Breast epithelium (tissue), 4 donors: Measurements from ENCODE around the gene VMO1. TPM values are rescaled to one million over a fixed set of nuclear protein-coding genes. Genes with fewer than 3 reads are reported as not detected.
A peak's percentile ranks its signal among the peaks of the same experiment; 100 is the strongest.

Experiments
- DNase-seq, 2 donors: peaks; one replicate each; pipeline ENCODE4 v3.0.0-alpha.2; 2019; ENCODE audit warnings: low spot score in 2 of 2
- H3K27ac ChIP-seq, 2 donors: fragments of 200-600 bp; sonication (generic) in 1 of 2; one replicate each; pipeline ENCODE4 v1.5.1; 2016 to 2019; ENCODE audit warnings: mild to moderate bottlenecking in 1 of 2
- H3K27me3 ChIP-seq, 2 donors: fragments of 200-600 bp; sonication (generic) in 1 of 2; one replicate each; pipeline versions ENCODE4 v1.5.1 to v1.6.0; 2017 to 2019; ENCODE audit warnings: control low read depth in 1 of 2, mild to moderate bottlenecking in 1 of 2
- H3K36me3 ChIP-seq: fragments of 200-600 bp; one replicate; pipeline ENCODE4 v1.5.1; 2019
- H3K4me1 ChIP-seq, 2 donors: fragments of 200-600 bp; sonication (generic); one replicate each; pipeline ENCODE4 v1.5.1; 2016 to 2019; ENCODE audit warnings: control low read depth in 1 of 2
- H3K4me3 ChIP-seq, 3 donors: fragments of 200-600 bp; sonication (generic); 1 replicate in 2 of 3; 2 replicates in 1 of 3; pipeline ENCODE4 v1.5.1; 2016 to 2019; ENCODE audit warnings: mild to moderate bottlenecking in 3 of 3, moderate library complexity in 2 of 3
- H3K9me3 ChIP-seq, 2 donors: fragments of 200-600 bp; sonication (generic) in 1 of 2; one replicate each; pipeline ENCODE4 v1.5.1; 2016 to 2019; ENCODE audit warnings: control low read depth in 1 of 2
- POLR2A ChIP-seq: fragments of 450-650 bp; IDR thresholded peaks from one replicate; pipeline ENCODE4 v1.6.1; 2016; ENCODE audit warnings: antibody characterized with exemption, mild to moderate bottlenecking, moderate library complexity
- POLR2AphosphoS5 ChIP-seq, 3 donors: sonication (generic); formaldehyde crosslinking; IDR thresholded peaks; one replicate each; pipeline ENCODE4 v1.6.1; 2017; ENCODE audit warnings: antibody characterized with exemption in 3 of 3
- intact Hi-C: fragments of 100-400 bp; cut with DNase I; formaldehyde crosslinking; loops from one replicate; pipeline ENCODE4 v1.15.1; 2023; ENCODE audit warnings: low total_unique reads
- total RNA-seq, 3 donors: library from RNA; depleted of rRNA; stranded (reverse); fragments of >200 nt; gene quantifications; one replicate each; pipeline ENCODE4 v1.1.0, GENCODE V29; 2016
- TF ChIP-seq, protein P1 (sequence below), 3 donors: fragments of 450-650 bp; IDR thresholded peaks; one replicate each; pipeline ENCODE4 v1.5.1; 2016 to 2017; ENCODE audit warnings: antibody characterized with exemption in 3 of 3, mild to moderate bottlenecking in 3 of 3, moderate library complexity in 3 of 3

VMO1 gene
- total RNA-seq, 3 donors from 2014 or later, result 0.98 to 5.0 (median 2.6) TPM

DNA sequence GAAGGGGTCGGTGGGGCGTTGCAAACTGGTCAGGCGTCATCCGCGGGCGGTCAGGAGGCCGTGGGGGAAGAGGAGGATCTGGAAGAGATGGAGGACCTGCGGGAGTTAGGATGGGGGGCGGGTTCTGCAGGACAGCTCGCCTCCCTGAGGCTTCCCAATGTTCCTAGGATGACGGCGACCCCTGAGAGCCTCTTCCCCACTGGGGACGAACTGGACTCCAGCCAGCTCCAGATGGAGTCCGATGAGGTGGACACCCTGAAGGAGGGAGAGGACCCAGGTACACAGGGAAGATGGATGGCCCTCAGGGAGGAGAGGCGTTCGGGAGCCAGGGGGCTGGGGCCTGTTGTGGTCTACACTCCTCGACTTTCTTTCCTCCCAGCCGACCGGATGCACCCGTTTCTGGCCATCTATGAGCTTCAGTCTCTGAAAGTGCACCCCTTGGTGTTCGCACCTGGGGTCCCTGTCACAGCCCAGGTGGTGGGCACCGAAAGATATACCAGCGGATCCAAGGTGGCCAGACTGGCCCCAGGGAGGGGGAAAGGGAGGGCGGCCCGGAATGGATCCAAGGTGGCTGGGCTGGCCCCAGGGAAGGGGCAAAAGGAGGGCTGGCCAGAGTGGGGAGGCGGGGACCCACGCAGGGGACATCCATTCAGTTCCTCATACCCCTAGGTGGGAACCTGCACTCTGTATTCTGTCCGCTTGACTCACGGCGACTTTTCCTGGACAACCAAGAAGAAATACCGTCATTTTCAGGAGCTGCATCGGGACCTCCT is 21.6 kb upstream of the VMO1 start:
- no peaks in the 10 kb centered on the region for H3K27me3 ChIP-seq
- TF ChIP-seq POLR2AphosphoS5 (IDR thresholded peaks at IDR 0.05) (no peak), POLR2A (no peak)
- TF ChIP-seq, protein P1, sequence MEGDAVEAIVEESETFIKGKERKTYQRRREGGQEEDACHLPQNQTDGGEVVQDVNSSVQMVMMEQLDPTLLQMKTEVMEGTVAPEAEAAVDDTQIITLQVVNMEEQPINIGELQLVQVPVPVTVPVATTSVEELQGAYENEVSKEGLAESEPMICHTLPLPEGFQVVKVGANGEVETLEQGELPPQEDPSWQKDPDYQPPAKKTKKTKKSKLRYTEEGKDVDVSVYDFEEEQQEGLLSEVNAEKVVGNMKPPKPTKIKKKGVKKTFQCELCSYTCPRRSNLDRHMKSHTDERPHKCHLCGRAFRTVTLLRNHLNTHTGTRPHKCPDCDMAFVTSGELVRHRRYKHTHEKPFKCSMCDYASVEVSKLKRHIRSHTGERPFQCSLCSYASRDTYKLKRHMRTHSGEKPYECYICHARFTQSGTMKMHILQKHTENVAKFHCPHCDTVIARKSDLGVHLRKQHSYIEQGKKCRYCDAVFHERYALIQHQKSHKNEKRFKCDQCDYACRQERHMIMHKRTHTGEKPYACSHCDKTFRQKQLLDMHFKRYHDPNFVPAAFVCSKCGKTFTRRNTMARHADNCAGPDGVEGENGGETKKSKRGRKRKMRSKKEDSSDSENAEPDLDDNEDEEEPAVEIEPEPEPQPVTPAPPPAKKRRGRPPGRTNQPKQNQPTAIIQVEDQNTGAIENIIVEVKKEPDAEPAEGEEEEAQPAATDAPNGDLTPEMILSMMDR (IDR thresholded peaks at IDR 0.05), result no peak
- intact Hi-C loops, result no loop called here
- H3K36me3 ChIP-seq, result no peaks in the 10 kb centered on the region
- no peaks in the 10 kb centered on the region for H3K9me3 ChIP-seq
- peaks cover 4 to 9% of the 10 kb centered on the region in 2 donors for H3K4me1 ChIP-seq
- H3K4me3 ChIP-seq, result peak overlapping the region; percentile 78 to 88 (median 87)
- peak overlapping the region; percentile 72 to 80 for H3K27ac ChIP-seq
- DNase-seq, result no peak

DNA sequence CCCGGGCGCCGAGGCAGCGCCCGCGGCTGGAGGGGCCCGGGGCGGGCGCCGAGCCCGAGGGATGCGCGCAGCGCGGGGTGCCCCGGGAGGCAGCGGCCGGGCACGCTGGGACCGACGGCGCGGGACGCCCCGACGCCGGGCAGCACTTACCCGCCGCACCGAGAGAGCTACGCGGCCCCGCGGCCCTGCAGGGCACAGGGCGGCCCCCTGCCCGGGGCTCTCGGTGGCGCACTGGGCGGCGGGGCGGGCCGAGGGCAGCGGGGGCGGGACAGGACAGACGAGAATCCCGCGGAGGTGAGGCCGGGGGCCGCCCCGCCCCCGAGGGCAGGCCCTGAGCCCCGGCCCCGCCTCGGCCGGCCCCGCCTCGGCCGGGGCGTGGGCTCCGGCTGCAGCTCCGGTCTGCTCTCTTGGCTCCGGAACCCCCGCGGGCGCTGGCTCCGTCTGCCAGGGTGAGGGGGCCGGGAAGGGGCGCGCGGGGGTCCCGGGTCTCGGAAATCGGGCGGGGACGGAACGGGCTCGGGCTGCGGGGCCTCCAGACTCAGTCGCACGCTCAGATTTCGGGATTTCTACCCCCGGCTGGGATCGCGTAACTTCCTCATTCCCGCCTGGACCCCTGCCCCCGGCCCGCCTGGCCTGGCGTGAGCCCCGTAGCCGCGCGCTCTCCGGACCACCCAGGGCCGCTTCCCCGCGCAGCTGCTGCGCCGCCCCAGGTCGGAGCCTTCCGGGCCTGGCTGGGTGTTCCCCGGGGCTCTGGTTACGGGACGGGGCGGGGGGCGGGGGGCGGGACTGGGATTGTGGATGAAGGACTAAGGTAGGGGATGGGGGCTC is 20.8 kb upstream of the VMO1 start, which contains the start of gene PLD2:
Gene PLD2 (plus strand): TSS at position 376 of the 828 bp plus-strand sequence. CDS start 621 bp downstream, outside the sequence.
- intact Hi-C loops, result no loop called here
- Histone ChIP-seq H3K27me3 (no peaks in the 10 kb centered on the region), H3K4me3 (peak within 1 kb of the TSS; percentile 78 to 88 (median 87)), H3K9me3 (no peaks in the 10 kb centered on the region), H3K36me3 (no peaks in the 10 kb centered on the region), H3K27ac (peak within 1 kb of the TSS; percentile 72 to 80), H3K4me1 (peaks cover 4 to 9% of the 10 kb centered on the region in 2 donors)
- TF ChIP-seq POLR2AphosphoS5 (IDR thresholded peaks at IDR 0.05), result no peak
- TF ChIP-seq, protein P1 (IDR thresholded peaks at IDR 0.05), result no peak
- no peak for TF ChIP-seq POLR2A
- DNase-seq, result peak; percentile 76 to 79

DNA sequence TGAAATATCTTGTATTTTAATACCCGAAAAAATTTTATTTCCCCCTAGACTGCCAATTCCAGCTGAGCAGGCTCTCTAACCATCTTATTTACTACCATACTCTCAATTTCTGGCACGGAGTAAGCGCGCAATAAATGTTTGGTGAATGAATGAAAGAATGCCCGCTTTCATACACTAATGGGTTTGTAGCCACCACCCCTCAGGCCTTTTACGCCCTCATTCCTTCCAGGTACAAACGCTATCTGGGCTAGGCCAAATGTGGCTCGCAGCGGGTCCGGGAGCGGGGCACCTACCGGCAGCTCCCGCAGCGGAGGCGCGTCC is 20.3 kb upstream of the VMO1 start:
- no peak for DNase-seq
- H3K4me3 ChIP-seq, result peak overlapping the region; percentile 78 to 88 (median 87)
- no peaks in the 10 kb centered on the region for H3K36me3 ChIP-seq
- no peak for TF ChIP-seq POLR2AphosphoS5 (IDR thresholded peaks at IDR 0.05)
- TF ChIP-seq POLR2A, result no peak
- TF ChIP-seq, protein P1 (IDR thresholded peaks at IDR 0.05), result no peak
- H3K9me3 ChIP-seq, result no peaks in the 10 kb centered on the region
- intact Hi-C loops, result no loop called here
- peaks cover 4 to 9% of the 10 kb centered on the region in 2 donors for H3K4me1 ChIP-seq
- peak overlapping the region; percentile 72 to 80 for H3K27ac ChIP-seq
- H3K27me3 ChIP-seq, result no peaks in the 10 kb centered on the region

DNA sequence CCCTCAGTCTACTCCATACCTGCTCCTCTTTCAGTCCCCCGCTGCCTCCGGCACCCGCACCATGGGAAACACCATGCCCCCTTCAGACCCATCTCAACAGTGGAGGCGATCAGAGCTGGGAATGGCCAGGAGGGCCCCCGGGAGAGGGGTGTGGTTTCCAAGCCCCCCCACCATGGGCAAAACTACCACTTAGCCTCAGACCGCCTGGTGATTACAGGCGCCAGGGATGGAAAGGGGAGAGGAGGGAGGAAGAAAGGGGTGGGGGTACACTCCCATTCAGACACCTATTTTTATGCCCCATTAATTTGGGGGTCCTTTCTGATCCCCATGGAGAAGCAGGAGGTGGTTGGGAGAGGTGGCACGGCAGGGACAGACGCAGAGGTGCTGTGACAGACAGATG is 16.1 kb upstream of the VMO1 start, which contains the start of gene C17orf114:
Gene C17orf114 (minus strand): TSS at position 101 of the 400 bp plus-strand sequence.
- no peak within 1 kb of the TSS for H3K4me3 ChIP-seq
- intact Hi-C loops, result no loop called here
- no peaks in the 10 kb centered on the region for H3K4me1 ChIP-seq
- H3K27ac ChIP-seq, result no peak within 1 kb of the TSS
- no peaks in the 10 kb centered on the region for H3K36me3 ChIP-seq
- DNase-seq, result no peak
- H3K9me3 ChIP-seq, result no peaks in the 10 kb centered on the region
- H3K27me3 ChIP-seq, result no peaks in the 10 kb centered on the region
- no peak for TF ChIP-seq POLR2AphosphoS5 (IDR thresholded peaks at IDR 0.05)
- TF ChIP-seq, protein P1 (IDR thresholded peaks at IDR 0.05), result no peak
- no peak for TF ChIP-seq POLR2A
